Natural killer cell (primary cell): Measurements from ENCODE around the gene SLC24A3. TPM values are rescaled to one million over a fixed set of nuclear protein-coding genes. Genes with fewer than 3 reads are reported as not detected.

Experiments
- ATAC-seq, 3 donors: fragments of 150-1000 bp in 2 of 3; fragments of 200-7000 bp in 1 of 3; cut with Tn5 transposase; 1 replicate in 1 of 3; 2 replicates in 2 of 3; pipeline ENCODE4 v1.10.0; 2021; ENCODE audit warnings: mild to moderate bottlenecking in 2 of 3, moderate library complexity in 2 of 3
- DNase-seq, 2 donors: peaks; one replicate each; pipeline versions ENCODE4 v3.0.0 to v3.0.0-alpha.2; 2013 to 2021; ENCODE audit warnings: mixed read lengths in 1 of 2
- H3K27ac ChIP-seq: one replicate; pipeline ENCODE4 v1.5.1; 2013; ENCODE audit warnings: mild to moderate bottlenecking, low read length
- H3K27me3 ChIP-seq: one replicate; pipeline ENCODE4 v1.6.1; 2013; ENCODE audit warnings: low read length; ENCODE audit not compliant: control insufficient read depth, insufficient read depth
- H3K36me3 ChIP-seq: one replicate; pipeline ENCODE4 v1.6.1; 2013; ENCODE audit warnings: low read length; ENCODE audit not compliant: control insufficient read depth, insufficient read depth
- H3K4me1 ChIP-seq: one replicate; pipeline ENCODE4 v1.6.1; 2013; ENCODE audit warnings: low read length; ENCODE audit not compliant: control insufficient read depth, insufficient read depth
- H3K4me3 ChIP-seq: one replicate; pipeline ENCODE4 v1.5.1; 2013; ENCODE audit warnings: low read length
- H3K9me3 ChIP-seq: one replicate; pipeline ENCODE4 v1.6.1; 2013; ENCODE audit warnings: low read length; ENCODE audit not compliant: control insufficient read depth, insufficient read depth
- H3K27ac Mint-ChIP-seq, 2 donors: one replicate each; pipeline ENCODE4 v1.8.0; 2022; ENCODE audit warnings: mild to moderate bottlenecking in 2 of 2, mixed read lengths in 2 of 2, moderate library complexity in 1 of 2
- H3K27me3 Mint-ChIP-seq, 2 donors: one replicate each; pipeline ENCODE4 v1.8.0; 2022; ENCODE audit warnings: low read depth in 2 of 2, mixed read lengths in 2 of 2
- H3K36me3 Mint-ChIP-seq: one replicate; pipeline ENCODE4 v1.8.0; 2022; ENCODE audit warnings: mixed read lengths
- H3K4me1 Mint-ChIP-seq, 2 donors: one replicate each; pipeline ENCODE4 v1.8.0; 2022; ENCODE audit warnings: mixed read lengths in 2 of 2
- H3K4me3 Mint-ChIP-seq: one replicate; pipeline ENCODE4 v1.8.0; 2022; ENCODE audit warnings: mild to moderate bottlenecking, moderate library complexity, mixed read lengths
- H3K9me3 Mint-ChIP-seq, 2 donors: one replicate each; pipeline ENCODE4 v1.8.0; 2022; ENCODE audit warnings: mixed read lengths in 2 of 2
- CTCF ChIP-seq: fragments of 200-600 bp; IDR thresholded peaks from one replicate; pipeline ENCODE4 v1.8.0; 2022; ENCODE audit warnings: antibody characterized with exemption
- WGBS: methylation state at CpG from one replicate; pipeline ENCODE4 v1.1.7; 2013; ENCODE audit warnings: missing lambda C conversion rate; ENCODE audit not compliant: insufficient coverage; 5-methylcytosine and 5-hydroxymethylcytosine counted together
- intact Hi-C: fragments of 100-400 bp; cut with micrococcal nuclease; formaldehyde crosslinking; loops from one replicate; pipeline ENCODE4 v1.14.2; 2022
- total RNA-seq, 4 donors: library from RNA; stranded (reverse); fragments of 120-200 nt in 1 of 4; gene quantifications; one replicate each; pipeline versions ENCODE4 v1.2.3 to v1.2.4, GENCODE V29; 2013 to 2022

SLC24A3 gene
- total RNA-seq, 3 donors from 2014 or later (not counting 1 experiment from before 2014, with no cell fraction given) = 0.09 to 5.5 (median 0.99) TPM

GRCh38 chr20:19725373-19725772, 512.9 kb downstream of the SLC24A3 start:
- no peaks in the 10 kb centered on the region for H3K27me3 Mint-ChIP-seq
- Histone ChIP-seq H3K27ac (no peak overlapping the region), H3K4me3 (no peak overlapping the region), H3K27me3 (no peaks in the 10 kb centered on the region), H3K4me1 (no peaks in the 10 kb centered on the region), H3K9me3 (no peaks in the 10 kb centered on the region), H3K36me3 (no peaks in the 10 kb centered on the region)
- intact Hi-C loops = no loop called here
- ATAC-seq (no peak), DNase-seq (no peak)
- H3K36me3 Mint-ChIP-seq = no peaks in the 10 kb centered on the region
- no peak for TF ChIP-seq CTCF
- no peaks in the 10 kb centered on the region for H3K9me3 Mint-ChIP-seq
- no peaks in the 10 kb centered on the region for H3K4me1 Mint-ChIP-seq
- no peak overlapping the region for H3K27ac Mint-ChIP-seq
- 100% methylated on average over 3 of the region's 4 CpGs for WGBS
- no peak overlapping the region for H3K4me3 Mint-ChIP-seq

DNA sequence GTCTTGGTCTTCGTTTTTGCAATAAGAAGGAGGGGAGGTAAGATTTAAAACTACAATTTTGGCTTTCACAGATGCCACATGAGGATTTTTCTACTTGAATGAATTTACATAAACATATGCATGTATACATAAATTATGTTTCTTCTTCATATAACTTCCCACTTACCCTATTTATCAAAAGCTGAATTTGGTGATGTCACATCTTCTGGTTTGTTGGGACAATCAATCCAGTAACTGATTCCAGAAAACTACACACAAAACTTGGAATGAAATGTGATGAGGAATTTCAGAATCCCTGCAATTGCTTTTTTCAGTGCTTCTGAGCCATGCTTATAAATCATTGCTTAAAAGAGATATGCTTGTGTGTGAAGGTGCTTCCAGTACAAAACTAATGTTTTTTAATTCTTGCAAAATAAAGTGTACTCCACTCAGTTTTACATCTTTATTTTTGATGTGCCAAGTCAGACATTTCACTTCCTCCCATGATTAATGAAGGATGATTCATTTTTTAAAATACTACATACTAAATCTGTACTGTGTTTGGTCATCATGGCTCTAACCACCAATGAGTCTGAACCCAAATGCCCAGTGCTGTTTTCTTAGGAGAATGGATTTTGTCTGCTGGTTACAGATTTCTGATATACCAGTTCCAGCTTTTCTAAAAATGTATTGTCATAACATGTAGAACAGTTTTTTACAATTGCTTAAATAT, 513.5 kb downstream of the SLC24A3 start:
- TF ChIP-seq CTCF = no peak
- Histone ChIP-seq H3K36me3 (no peaks in the 10 kb centered on the region), H3K27ac (no peak overlapping the region), H3K4me1 (no peaks in the 10 kb centered on the region), H3K4me3 (no peak overlapping the region), H3K27me3 (no peaks in the 10 kb centered on the region), H3K9me3 (no peaks in the 10 kb centered on the region)
- no peak for ATAC-seq
- H3K27me3 Mint-ChIP-seq = no peaks in the 10 kb centered on the region
- H3K27ac Mint-ChIP-seq = no peak overlapping the region
- intact Hi-C loops = no loop called here
- no peaks in the 10 kb centered on the region for H3K4me1 Mint-ChIP-seq
- DNase-seq = no peak
- no peaks in the 10 kb centered on the region for H3K36me3 Mint-ChIP-seq
- WGBS = 83% methylated on average over 1 of the region's 1 CpG
- no peak overlapping the region for H3K4me3 Mint-ChIP-seq
- H3K9me3 Mint-ChIP-seq = no peaks in the 10 kb centered on the region

- H3K9me3 ChIP-seq = no peaks in the 10 kb centered on the region
- no peaks in the 10 kb centered on the region for H3K4me1 Mint-ChIP-seq
- ATAC-seq = no peak
- DNase-seq = no peak
- H3K4me1 ChIP-seq = no peaks in the 10 kb centered on the region
- no peak overlapping the region for H3K4me3 Mint-ChIP-seq
- WGBS = 76% methylated on average over 10 of the region's 10 CpGs
- no peaks in the 10 kb centered on the region for H3K27me3 ChIP-seq
- H3K36me3 Mint-ChIP-seq = no peaks in the 10 kb centered on the region
- no peak overlapping the region for H3K4me3 ChIP-seq
- H3K27ac ChIP-seq = no peak overlapping the region
- H3K27me3 Mint-ChIP-seq = no peaks in the 10 kb centered on the region
- no peaks in the 10 kb centered on the region for H3K36me3 ChIP-seq
- H3K27ac Mint-ChIP-seq = no peak overlapping the region
- no peaks in the 10 kb centered on the region for H3K9me3 Mint-ChIP-seq
- TF ChIP-seq CTCF = no peak
- intact Hi-C loops = no loop called here
Observed at GRCh38 chr20:19727251-19727847, 514.9 kb downstream of the SLC24A3 start.

DNA sequence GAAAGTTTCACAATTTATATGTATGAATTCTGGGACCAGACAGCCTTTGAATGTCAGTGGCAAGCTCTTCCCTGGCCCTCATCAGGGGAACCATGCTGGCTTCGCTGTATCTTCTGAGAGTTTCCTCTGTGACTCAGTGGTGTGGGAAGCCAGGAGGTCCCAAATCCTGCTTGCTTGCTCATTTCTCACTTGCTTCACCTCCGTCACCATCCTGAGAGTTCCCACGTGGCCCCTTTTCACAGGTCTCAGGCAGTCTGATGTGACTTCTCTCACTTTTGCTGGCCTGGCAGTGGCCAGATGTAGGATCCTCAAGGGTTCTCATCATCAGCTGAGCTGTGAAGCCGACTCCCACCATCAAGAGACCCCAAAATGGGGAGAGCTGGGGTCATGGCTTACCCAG, 517.2 kb downstream of the SLC24A3 start:
- Histone ChIP-seq H3K27me3 (no peaks in the 10 kb centered on the region), H3K27ac (no peak overlapping the region), H3K4me3 (no peak overlapping the region), H3K9me3 (no peaks in the 10 kb centered on the region), H3K4me1 (no peaks in the 10 kb centered on the region), H3K36me3 (no peaks in the 10 kb centered on the region)
- no peak overlapping the region for H3K4me3 Mint-ChIP-seq
- intact Hi-C loops = no loop called here
- DNase-seq = no peak
- H3K27ac Mint-ChIP-seq = no peak overlapping the region
- H3K4me1 Mint-ChIP-seq = no peaks in the 10 kb centered on the region
- H3K36me3 Mint-ChIP-seq = no peaks in the 10 kb centered on the region
- ATAC-seq = no peak
- H3K27me3 Mint-ChIP-seq = no peaks in the 10 kb centered on the region
- no peak for TF ChIP-seq CTCF
- 77% methylated on average over 4 of the region's 4 CpGs for WGBS
- H3K9me3 Mint-ChIP-seq = no peaks in the 10 kb centered on the region
